ENCODE data around the gene PRIMPOL.
"Not testable (repeated sequence)": the region's sequence is repeated elsewhere in the genome, so short reads cannot be mapped to it uniquely, and the experiment has no call there.

PRIMPOL gene, protein sequence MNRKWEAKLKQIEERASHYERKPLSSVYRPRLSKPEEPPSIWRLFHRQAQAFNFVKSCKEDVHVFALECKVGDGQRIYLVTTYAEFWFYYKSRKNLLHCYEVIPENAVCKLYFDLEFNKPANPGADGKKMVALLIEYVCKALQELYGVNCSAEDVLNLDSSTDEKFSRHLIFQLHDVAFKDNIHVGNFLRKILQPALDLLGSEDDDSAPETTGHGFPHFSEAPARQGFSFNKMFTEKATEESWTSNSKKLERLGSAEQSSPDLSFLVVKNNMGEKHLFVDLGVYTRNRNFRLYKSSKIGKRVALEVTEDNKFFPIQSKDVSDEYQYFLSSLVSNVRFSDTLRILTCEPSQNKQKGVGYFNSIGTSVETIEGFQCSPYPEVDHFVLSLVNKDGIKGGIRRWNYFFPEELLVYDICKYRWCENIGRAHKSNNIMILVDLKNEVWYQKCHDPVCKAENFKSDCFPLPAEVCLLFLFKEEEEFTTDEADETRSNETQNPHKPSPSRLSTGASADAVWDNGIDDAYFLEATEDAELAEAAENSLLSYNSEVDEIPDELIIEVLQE

GRCh38 chr4:184649026-184649970 lies at the start of gene PRIMPOL, which contains the start of gene CASP3:
Gene PRIMPOL, plus strand, starts transcription at chr4:184649738. Its CDS starts 7,403 bp downstream, at chr4:184657141.
Gene CASP3, minus strand, starts transcription at chr4:184649447. Its CDS starts 10,994 bp downstream, at chr4:184638453.
- peak; percentile 96 for DNase-seq

DNA sequence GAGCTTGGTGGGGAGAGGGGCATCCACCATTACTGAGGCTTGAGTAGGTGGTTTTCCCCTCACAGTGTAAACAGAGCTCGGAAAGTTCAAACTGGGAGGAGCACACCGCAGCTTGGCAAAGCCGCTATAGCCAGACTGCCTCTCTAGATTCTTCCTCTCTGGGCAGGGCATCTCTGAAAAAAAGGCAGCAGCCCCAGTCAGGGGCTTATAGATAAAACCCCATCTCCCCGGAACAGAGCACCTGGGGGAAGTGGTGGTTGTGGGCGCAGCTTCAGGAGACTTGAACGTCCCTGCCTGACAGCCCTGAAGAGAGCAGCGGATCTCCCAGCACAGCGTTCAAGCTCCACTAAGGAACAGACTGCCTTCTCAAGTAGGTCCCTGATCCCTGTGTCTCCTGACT lies 48.6 kb upstream of the PRIMPOL start:
- DNase-seq = not testable (repeated sequence)

DNA sequence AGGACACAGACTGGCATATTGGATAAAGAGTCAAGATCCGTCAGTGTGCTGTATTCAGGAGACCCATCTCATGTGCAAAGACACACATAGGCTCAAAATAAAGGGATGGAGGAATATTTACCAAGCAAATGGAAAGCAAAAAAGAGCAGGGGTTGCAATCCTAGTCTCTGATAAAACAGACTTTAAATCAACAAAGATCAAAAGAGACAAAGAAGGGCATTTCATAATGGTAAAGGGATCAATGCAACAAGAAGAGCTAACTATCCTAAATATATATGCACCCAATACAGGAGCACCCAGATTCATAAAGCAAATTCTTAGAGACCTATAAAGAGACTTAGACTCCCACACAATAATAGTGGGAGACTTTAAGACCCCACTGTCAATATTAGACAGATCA lies 46.7 kb upstream of the PRIMPOL start:
- DNase-seq = not testable (repeated sequence)

GRCh38 chr4:184607429-184607828 lies 42.1 kb upstream of the PRIMPOL start:
- not testable (repeated sequence) for DNase-seq

GRCh38 chr4:184612074-184612473 lies 37.5 kb upstream of the PRIMPOL start:
- DNase-seq = no peak

DNA sequence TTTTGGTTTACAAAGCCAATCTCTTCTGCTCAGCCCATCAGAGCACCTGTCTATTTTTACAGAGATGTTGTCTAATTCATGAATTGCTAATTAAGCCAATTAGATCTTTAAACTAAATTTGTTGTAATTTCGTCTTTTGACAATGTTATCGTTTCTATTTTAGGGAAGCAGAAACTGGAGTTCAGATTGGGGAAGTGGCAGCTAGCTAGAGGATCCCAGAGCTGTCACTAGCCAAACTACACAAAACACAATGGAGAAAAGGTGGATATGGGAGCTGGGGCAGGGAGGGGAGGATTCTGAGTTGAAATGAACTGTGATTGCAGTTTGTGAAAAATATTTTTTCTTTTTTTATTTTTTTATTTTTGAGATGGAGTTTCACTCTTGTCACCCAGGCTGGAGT lies 36.1 kb upstream of the PRIMPOL start:
- no peak for DNase-seq

DNA sequence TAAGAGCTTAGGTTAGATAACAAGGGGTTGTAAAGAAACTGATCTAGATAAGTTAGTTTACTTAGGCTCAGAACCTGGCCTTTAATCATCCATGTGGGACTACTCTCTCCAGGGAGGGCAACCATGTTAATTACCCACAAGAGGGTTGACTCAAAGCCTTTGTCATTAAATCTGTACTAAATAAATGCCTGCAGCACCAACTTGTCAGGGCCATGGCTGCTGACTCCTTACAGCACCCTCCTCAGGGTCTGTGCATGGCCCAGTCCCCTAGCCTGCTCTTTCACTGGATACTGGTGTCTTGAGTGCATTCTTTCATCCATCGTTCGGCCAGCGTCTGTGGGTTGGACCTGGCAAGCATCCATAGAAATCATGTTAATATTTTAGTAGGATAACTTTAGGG lies 35.0 kb upstream of the PRIMPOL start:
- no peak for DNase-seq

GRCh38 chr4:184616168-184616567 lies 33.4 kb upstream of the PRIMPOL start:
- DNase-seq = not testable (repeated sequence)

- DNase-seq = no peak
These were observed 32.6 kb upstream of the PRIMPOL start for GRCh38 chr4:184616633-184617551.

GRCh38 chr4:184617600-184618196 lies 31.8 kb upstream of the PRIMPOL start:
- no peak for DNase-seq

DNA sequence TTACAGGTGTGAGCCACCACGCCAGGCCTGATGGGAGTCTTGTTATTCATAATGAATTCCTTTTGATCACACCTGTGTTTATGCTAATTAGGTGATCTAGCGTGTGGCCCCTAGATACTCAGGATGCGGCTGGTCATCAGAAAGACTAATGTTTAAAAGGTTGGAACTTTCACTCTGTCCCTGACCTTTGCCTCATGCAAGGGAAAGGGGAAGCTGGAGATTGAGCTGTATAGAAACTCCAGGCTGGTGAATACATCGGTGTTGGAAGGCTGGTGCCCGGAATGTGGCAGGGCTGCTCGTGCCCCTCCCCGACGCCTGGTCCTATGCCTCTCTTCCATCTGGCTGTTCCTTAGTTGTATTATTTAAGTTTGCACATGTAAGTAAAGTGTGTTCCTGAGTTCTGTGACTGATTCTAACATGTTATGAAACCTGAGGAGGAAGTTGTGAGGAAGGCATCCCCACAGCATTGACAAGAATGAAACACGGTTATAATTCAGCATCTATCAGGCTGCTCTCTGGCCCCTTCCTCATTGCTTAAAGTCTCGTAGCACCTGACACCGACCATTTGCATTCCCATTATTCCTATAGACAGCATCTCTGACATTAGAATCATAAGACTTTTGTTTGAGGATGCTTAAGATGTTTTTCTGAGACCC lies 29.2 kb upstream of the PRIMPOL start:
- DNase-seq = no peak

DNA sequence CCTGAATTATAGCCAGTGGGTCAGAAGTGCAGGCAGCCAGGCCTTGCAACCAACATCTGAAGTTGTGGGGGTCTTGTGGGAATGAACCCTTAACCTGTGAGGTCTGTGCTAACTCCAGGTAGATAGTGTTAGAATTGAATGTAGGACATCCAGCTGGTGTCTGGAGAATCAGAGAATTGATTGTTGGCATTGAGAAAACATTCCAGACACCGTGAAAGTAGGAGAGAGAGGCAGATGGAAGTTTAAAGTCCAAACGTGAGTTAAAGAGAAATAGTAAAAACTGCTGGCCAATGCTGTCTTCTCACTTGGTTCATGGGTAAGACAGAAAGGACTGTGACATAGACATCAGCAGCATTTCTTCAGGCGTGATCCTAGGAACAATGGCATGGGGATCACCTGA lies 28.0 kb upstream of the PRIMPOL start:
- no peak for DNase-seq

GRCh38 chr4:184624504-184624903 lies 25.0 kb upstream of the PRIMPOL start:
- not testable (repeated sequence) for DNase-seq

- peak in 1 of 2 donors; percentile 25 for DNase-seq
These were observed 24.5 kb upstream of the PRIMPOL start for GRCh38 chr4:184624972-184625554.

- not testable (repeated sequence) for DNase-seq
These were observed 23.5 kb upstream of the PRIMPOL start for GRCh38 chr4:184625783-184626596.

DNA sequence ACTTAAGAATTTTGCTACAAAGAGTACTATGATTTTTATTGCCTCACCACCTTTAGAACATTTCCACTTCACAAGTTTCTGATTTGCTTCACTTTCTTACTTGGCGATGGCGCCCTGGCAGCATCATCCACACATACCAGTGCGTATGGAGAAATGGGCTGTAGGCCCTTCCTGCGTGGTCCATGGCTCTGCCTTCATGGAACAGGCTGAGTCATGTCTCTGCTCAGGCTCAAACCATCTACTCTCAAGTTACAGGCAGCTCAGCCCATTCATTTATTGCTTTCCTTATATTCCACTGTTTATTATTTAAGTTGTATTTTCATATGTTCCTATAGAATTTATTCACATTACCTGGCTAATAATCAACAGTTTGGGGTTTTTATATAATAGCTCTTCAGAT lies 21.4 kb upstream of the PRIMPOL start:
- DNase-seq = no peak

DNA sequence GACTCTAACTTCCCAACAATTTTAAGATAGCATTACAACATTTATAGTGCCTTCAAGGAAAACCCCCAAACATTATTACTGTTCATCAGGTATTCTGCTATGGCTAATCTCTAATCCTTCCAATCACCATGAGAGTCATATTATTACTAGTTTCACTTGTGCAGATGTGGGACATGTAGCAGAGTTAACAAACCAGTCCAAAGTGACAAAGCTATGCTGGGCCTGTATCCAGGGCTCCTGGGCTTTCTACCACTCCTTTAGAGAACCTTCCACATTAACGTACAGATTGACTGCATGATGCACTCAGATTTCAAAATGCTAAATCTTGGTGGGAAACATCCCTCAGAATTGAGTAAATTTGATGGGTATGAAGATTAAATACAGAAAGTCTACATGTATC lies 16.7 kb upstream of the PRIMPOL start:
- DNase-seq = no peak

GRCh38 chr4:184635381-184635780 lies 14.2 kb upstream of the PRIMPOL start:
- no peak for DNase-seq

DNA sequence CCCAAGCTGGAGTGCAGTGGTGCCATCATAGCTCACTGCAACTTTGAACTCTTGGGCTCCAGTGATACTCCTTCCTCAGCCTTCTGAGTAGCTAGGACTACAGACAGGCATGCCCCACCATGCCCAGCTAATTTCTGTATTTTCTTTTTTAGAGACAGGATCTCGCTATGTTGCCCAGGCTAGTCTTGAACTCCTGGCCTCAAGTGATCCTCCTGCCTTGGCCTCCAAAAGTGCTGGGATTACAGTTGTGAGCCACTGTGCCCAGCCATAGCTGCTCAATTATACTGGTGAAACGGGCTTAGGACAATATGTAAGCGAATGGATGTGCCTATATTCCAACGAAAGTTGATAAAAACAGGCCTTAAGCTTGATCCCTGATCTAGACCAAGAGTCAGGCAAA lies 13.4 kb upstream of the PRIMPOL start:
- no peak for DNase-seq

GRCh38 chr4:184636897-184637296 lies 12.6 kb upstream of the PRIMPOL start:
- no peak for DNase-seq

Data from CD4-positive, alpha-beta T cell treated with Interleukin-4 for 1 hour (primary cell).